ENCODE data around the gene SLC35F3. TPM values are rescaled to one million over a fixed set of nuclear protein-coding genes. Genes with fewer than 3 reads are reported as not detected.

Gene SLC35F3
- total RNA-seq, 1 experiment from 2014 or later, result 19.1 TPM

DNA sequence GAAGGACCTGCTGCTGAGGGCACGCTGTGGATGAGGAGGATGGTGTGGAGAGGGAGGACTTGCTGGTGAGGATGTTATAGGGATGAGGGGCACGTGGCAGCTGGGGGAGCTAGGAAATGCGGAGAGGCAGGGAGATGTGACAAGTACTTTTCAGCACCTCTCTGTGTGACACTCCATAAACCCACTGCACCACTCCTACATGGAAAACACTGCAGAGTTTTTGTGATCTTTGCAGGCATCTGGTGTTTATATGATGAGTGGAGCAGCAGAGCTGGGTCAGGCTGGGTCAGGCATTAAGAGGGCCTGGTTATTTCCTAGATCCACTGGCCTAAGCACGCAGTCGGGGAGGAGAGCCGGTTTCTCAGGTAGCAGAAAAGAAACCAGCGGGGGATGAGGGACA is 301.5 kb downstream of the SLC35F3 start:
- peak; percentile 51 for ATAC-seq
- Histone ChIP-seq H3K36me3 (ENCODE audit: control insufficient read depth, insufficient read depth, low read length) (no peaks in the 10 kb centered on the region), H3K9me3 (ENCODE audit: control insufficient read depth, insufficient read depth, low read depth, low read length) (no peaks in the 10 kb centered on the region), H3K27ac (ENCODE audit: low read length) (no peak overlapping the region), H3K4me1 (ENCODE audit: control insufficient read depth, insufficient read depth, low read length) (peaks cover 7% of the 10 kb centered on the region), H3K27me3 (ENCODE audit: control insufficient read depth, insufficient read depth, low read length) (no peaks in the 10 kb centered on the region), H3K4me3 (ENCODE audit: low read depth in 2 of 2, low read length in 2 of 2) (no peak overlapping the region)
- ChIA-PET CTCF (no interaction called here), POLR2A (no interaction called here)
- intact Hi-C loops (cut with micrococcal nuclease; ENCODE audit: unreplicated experiment) (no loop called here), in situ Hi-C loops (cut with HindIII; ENCODE audit: low pct_unique_long_range_greater_than_20kb, low sequenced_read_pairs) (no loop called here)
- TF ChIP-seq POLR2AphosphoS5 (IDR thresholded peaks at IDR 0.05; ENCODE audit: low read depth, low read length), result no peak
- TF ChIP-seq, protein P1, sequence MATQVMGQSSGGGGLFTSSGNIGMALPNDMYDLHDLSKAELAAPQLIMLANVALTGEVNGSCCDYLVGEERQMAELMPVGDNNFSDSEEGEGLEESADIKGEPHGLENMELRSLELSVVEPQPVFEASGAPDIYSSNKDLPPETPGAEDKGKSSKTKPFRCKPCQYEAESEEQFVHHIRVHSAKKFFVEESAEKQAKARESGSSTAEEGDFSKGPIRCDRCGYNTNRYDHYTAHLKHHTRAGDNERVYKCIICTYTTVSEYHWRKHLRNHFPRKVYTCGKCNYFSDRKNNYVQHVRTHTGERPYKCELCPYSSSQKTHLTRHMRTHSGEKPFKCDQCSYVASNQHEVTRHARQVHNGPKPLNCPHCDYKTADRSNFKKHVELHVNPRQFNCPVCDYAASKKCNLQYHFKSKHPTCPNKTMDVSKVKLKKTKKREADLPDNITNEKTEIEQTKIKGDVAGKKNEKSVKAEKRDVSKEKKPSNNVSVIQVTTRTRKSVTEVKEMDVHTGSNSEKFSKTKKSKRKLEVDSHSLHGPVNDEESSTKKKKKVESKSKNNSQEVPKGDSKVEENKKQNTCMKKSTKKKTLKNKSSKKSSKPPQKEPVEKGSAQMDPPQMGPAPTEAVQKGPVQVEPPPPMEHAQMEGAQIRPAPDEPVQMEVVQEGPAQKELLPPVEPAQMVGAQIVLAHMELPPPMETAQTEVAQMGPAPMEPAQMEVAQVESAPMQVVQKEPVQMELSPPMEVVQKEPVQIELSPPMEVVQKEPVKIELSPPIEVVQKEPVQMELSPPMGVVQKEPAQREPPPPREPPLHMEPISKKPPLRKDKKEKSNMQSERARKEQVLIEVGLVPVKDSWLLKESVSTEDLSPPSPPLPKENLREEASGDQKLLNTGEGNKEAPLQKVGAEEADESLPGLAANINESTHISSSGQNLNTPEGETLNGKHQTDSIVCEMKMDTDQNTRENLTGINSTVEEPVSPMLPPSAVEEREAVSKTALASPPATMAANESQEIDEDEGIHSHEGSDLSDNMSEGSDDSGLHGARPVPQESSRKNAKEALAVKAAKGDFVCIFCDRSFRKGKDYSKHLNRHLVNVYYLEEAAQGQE (IDR thresholded peaks at IDR 0.05; ENCODE audit: insufficient read depth in 1 of 2, low read depth in 2 of 2, low read length in 1 of 2), result no peak
- TF ChIP-seq TCF7L2 (IDR thresholded peaks at IDR 0.05; ENCODE audit: low read depth, low read length), result no peak
- TF ChIP-seq, protein P2, sequence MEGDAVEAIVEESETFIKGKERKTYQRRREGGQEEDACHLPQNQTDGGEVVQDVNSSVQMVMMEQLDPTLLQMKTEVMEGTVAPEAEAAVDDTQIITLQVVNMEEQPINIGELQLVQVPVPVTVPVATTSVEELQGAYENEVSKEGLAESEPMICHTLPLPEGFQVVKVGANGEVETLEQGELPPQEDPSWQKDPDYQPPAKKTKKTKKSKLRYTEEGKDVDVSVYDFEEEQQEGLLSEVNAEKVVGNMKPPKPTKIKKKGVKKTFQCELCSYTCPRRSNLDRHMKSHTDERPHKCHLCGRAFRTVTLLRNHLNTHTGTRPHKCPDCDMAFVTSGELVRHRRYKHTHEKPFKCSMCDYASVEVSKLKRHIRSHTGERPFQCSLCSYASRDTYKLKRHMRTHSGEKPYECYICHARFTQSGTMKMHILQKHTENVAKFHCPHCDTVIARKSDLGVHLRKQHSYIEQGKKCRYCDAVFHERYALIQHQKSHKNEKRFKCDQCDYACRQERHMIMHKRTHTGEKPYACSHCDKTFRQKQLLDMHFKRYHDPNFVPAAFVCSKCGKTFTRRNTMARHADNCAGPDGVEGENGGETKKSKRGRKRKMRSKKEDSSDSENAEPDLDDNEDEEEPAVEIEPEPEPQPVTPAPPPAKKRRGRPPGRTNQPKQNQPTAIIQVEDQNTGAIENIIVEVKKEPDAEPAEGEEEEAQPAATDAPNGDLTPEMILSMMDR (IDR thresholded peaks at IDR 0.05), result no peak
- TF ChIP-seq SIN3A (IDR thresholded peaks at IDR 0.05; ENCODE audit: borderline replicate concordance, insufficient read depth, low read depth, low read length), result no peak
- DNase-seq (ENCODE audit: low read depth, low spot score), result no peak
- no TSS peak for BruUV-seq (replicated peaks)

DNA sequence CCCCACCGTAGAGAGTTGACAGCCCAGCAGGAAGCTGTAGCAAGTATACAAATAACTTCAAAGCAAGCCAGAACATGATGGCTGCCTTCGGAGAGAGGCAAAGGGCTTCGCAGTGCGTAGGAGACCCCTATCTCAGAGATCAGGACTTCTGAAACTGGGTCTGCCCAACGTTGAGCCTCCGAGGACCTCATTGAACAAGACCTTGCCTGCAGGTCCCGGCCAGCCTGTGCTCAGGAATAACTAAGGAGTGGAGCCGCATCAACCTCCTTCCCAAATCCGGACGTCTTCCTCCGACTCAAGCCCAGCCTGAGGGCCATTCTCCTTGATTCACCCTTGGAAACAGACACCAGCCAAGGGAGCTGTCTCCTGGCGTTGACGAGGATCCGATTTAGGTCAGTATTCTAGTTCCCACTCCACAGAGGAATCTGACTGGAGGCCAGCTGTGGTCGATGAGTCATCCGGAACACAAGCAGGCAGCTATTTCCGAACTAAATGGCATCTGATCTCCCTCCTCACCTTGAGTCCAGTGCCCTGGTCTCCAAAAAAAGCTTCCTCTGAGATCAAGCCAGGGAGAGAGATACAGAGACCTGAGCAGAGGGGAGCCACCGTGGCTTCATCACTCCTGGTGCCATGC is 302.3 kb downstream of the SLC35F3 start:
- ATAC-seq, result peak; percentile 88
- POLR2A ChIA-PET, result interaction anchor here (0.5 kb wide), 1 partner anchor 13 kb away, joined by 3 read pairs; no protein-coding TSS in a partner anchor

More for the DNA sequence above, 302.3 kb downstream of the SLC35F3 start:
- in situ Hi-C loops (cut with HindIII; ENCODE audit: low pct_unique_long_range_greater_than_20kb, low sequenced_read_pairs) (no loop called here), intact Hi-C loops (cut with micrococcal nuclease; ENCODE audit: unreplicated experiment) (no loop called here)
- 0 out of 2 replicates have a peak, but pooled peaks have one; percentile 26 for TF ChIP-seq TCF7L2 (IDR thresholded peaks at IDR 0.05; ENCODE audit: low read depth, low read length)
- TF ChIP-seq, protein P1 (IDR thresholded peaks at IDR 0.05; ENCODE audit: insufficient read depth in 1 of 2, low read depth in 2 of 2, low read length in 1 of 2), result no peak
- Histone ChIP-seq H3K27ac (ENCODE audit: low read length) (peak overlapping the region; percentile 52; the same call in 1 of the 2 replicates), H3K27me3 (ENCODE audit: control insufficient read depth, insufficient read depth, low read length) (no peaks in the 10 kb centered on the region), H3K4me1 (ENCODE audit: control insufficient read depth, insufficient read depth, low read length) (peaks cover 7% of the 10 kb centered on the region), H3K36me3 (ENCODE audit: control insufficient read depth, insufficient read depth, low read length) (no peaks in the 10 kb centered on the region), H3K4me3 (ENCODE audit: low read depth in 2 of 2, low read length in 2 of 2) (no peak overlapping the region), H3K9me3 (ENCODE audit: control insufficient read depth, insufficient read depth, low read depth, low read length) (no peaks in the 10 kb centered on the region)
- CTCF ChIA-PET, result interaction anchor here (0.5 kb wide), 1 partner anchor 99 kb away, joined by 5 read pairs; no protein-coding TSS in a partner anchor
- no TSS peak for BruUV-seq (replicated peaks)
- DNase-seq (ENCODE audit: low read depth, low spot score), result peak; percentile 80
